ENCODE results near the gene EME1.

DNA sequence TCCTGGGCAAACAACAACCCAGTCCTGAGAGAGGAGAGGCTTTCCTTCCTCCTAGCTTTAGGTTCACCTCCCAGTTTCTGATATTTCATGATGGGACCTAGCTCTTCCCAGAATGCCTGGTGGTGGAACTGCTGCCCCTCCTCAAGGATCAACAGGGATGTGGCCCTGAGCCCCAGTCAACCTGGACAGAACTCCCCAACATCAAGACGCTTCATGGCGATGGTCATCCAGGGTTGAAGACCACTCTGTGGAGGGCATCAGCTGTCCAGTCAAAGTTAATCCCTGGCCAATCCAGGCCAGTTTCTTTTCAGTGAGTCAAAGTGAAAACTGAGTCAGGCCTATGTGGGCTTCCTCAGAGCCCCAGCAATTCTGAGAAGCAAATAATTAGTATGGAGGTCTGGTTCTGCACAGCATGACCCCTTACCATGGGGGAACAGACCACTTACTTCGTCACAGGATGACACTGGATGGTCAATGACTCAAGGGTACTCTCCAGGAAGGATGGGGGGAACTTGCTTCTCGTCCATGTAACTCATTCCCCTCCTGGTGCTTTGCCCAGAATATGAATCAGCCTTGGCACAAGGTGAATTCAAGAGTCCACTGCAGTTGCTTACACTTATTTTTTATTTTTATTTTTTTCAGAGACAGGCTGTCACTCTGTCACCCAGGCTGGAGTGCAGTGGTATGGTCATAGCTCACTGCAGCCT lies 41.8 kb upstream of the EME1 start:
- TF ChIP-seq, protein P1, sequence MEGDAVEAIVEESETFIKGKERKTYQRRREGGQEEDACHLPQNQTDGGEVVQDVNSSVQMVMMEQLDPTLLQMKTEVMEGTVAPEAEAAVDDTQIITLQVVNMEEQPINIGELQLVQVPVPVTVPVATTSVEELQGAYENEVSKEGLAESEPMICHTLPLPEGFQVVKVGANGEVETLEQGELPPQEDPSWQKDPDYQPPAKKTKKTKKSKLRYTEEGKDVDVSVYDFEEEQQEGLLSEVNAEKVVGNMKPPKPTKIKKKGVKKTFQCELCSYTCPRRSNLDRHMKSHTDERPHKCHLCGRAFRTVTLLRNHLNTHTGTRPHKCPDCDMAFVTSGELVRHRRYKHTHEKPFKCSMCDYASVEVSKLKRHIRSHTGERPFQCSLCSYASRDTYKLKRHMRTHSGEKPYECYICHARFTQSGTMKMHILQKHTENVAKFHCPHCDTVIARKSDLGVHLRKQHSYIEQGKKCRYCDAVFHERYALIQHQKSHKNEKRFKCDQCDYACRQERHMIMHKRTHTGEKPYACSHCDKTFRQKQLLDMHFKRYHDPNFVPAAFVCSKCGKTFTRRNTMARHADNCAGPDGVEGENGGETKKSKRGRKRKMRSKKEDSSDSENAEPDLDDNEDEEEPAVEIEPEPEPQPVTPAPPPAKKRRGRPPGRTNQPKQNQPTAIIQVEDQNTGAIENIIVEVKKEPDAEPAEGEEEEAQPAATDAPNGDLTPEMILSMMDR (IDR thresholded peaks at IDR 0.05; ENCODE audit: low read depth, low read length, poor library complexity, severe bottlenecking): no peak
- TF ChIP-seq EZH2phosphoT487 (IDR thresholded peaks at IDR 0.05; ENCODE audit: borderline replicate concordance, low read length): no peak
